NCI-H82 treated with DMSO at 0.1 percent for 48 hours (cell line): ENCODE measurements around the gene TTC38.

ENCODE experiments used
- DNase-seq: peaks from one replicate; lab custom pipeline; 2025; ENCODE audit not compliant: unreplicated experiment; lab: John Stamatoyannopoulos, UW

TTC38 gene

GRCh38 chr22:46267431-46268279 lies at the start of gene TTC38:
TSS of gene TTC38 (plus strand) at chr22:46268008. CDS start at chr22:46268040, 32 bp downstream.
- DNase-seq, result no peak

- no peak for DNase-seq
Measured at GRCh38 chr22:46219636-46220035, 48.2 kb upstream of the TTC38 start.

DNA sequence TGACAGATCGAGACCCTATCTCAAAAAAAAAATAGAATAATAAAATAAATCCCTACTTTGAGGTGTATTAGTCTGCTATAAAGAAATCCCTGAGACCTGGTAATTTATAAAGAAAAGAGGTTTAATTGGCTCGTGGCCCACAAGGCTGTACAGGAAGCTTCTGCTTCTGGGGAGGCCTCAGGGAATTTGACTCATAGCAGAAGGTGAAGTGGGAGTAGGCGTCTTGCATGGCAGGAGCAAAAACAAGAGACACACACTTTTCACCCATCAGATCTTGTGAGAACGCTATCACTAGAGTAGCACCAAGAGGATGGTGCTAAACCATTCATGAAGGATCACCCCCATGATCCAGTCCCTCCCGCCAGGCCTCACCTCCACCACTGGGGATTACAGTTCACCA lies 46.9 kb upstream of the TTC38 start:
- no peak for DNase-seq

GRCh38 chr22:46224044-46224897 lies 43.5 kb upstream of the TTC38 start:
- no peak for DNase-seq

GRCh38 chr22:46224898-46225290 lies 42.9 kb upstream of the TTC38 start:
- no peak for DNase-seq

- DNase-seq, result no peak
Measured at GRCh38 chr22:46225631-46226030, 42.2 kb upstream of the TTC38 start.

DNA sequence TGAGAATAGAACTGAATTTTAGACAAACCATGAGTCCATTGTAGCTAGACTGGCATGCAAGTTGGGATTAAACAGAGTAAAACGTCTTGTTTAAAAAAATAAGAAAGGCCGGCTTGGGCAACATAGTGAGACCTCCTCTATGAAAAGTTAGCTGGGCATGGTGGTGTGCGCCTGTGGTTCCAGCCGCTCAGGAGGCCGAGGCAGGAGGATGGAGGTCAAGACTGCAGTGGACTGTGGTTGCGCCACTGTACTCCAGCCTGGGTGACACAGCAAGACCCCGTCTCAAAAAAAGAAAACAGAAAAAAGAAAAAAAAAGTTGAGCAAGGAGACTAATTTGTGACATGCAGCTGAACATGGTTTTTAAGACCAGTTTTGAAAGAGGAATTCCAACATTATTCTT lies 41.2 kb upstream of the TTC38 start:
- DNase-seq, result no peak

DNA sequence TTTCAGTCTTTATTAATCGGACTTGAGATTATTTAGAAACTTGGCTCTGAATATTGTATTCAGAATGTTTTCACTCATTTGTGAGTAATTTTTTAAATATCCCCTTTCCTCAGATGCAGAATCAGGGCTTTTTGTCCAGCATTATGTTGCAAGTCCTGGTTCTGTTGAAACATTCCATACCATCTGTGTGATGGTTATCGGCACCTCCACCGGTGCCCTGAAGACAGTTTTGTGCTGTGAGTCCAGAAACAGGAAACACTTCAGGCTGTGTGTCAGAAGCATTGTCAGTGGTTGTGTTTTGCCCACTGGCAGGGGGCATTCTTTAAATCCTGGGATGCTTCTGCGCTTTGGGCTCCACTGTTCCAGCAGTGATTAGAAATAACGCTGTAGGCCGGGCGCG lies 38.1 kb upstream of the TTC38 start:
- DNase-seq, result no peak

- no peak for DNase-seq
Measured at GRCh38 chr22:46230262-46230901, 37.4 kb upstream of the TTC38 start.

- DNase-seq, result no peak
Measured at GRCh38 chr22:46233231-46233630, 34.6 kb upstream of the TTC38 start.

GRCh38 chr22:46234969-46235368 lies 32.8 kb upstream of the TTC38 start:
- no peak for DNase-seq

DNA sequence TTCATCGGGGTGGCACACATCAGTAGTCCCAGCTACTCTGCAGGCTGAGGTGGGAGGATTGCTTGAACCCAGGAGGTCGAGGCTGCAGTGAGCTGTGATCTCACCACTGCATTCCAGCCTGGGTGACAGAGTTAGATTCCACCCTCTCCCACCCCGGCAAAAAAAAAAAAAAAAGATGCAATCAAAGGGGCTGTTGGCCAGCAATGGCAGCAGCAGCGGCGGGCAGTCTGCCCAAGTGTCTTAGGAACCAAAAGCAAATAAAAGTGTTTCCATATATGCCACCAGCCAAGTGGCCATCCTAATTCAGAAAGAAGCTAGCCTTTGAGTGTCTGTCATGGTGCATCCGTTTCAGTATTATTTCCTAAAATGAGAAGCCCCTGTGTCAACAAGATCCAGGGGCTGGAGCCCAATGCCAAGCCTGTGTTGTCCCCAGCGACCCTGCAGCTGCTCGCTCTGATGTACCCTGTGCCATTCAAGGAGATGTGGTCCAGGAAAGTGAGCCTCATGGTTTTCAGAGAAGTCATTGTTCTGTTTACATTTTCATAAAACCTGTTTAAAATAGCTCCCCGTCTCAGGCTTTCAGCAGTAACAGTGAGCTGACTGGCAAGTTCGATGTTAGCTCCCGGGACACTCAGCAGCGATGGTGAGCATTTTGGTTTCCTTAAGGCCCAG lies 30.2 kb upstream of the TTC38 start:
- no peak for DNase-seq

DNA sequence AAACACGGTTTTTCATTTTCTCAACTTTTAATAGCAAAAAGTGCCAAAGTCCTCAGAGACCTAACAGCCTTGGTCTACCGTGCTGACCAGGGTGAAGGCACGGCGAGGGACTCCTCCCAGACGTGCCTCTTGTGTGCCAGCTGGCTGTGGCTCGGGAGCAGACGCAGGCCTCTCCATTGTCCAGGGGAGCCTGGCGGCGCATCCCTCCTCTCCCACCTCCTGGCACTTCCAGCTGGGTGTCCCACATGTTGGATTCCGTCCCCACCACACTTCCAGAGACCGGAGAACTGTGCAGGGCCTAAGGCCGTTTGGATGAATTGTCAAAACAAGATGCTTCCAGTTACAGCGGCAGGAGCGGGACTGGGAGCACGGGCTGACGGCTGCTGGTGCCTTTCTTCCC lies 29.3 kb upstream of the TTC38 start:
- no peak for DNase-seq

GRCh38 chr22:46239261-46240048 lies 28.4 kb upstream of the TTC38 start:
- DNase-seq, result no peak

- no peak for DNase-seq
Measured at GRCh38 chr22:46240073-46240472, 27.7 kb upstream of the TTC38 start.

DNA sequence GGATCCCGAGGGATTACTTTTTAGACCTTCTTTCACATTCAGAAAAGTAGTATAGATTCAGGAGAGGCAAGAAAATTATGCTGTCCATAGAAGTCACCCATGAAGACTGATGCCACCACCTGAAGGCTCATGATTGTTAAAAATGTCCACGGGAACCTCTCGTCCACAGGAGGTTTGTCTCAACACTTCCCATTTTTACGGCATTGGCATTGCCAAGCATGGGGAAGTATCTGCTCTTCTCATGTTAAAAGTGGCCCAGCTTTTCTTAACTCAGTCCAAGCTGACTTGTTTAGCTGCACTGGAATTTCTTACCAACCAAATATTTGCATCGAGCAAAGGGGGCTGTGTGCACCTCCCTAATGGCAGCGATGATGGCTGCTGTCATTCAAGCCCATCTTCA lies 27.3 kb upstream of the TTC38 start:
- DNase-seq, result no peak

DNA sequence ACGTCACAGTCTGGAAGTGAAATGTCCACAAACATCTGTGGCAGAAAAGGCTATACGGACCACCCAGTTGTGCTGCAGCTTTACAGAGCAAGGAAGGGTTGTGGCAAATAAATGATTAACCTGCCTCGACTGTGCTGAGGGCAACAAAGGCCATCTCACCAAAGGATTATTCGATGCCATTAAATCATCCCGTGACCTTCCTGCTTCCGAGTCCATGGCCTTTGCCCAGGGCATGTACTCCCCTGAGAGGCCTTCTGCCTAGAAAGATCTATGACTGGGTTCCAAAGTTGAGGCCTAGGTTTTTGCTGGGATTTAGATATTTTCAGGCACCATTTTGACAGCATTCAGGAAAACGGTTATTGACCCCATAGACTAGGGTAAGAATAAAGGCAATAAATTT lies 26.9 kb upstream of the TTC38 start:
- DNase-seq, result no peak

- DNase-seq, result no peak
Measured at GRCh38 chr22:46241396-46242007, 26.3 kb upstream of the TTC38 start.

- DNase-seq, result no peak
Measured at GRCh38 chr22:46242076-46242475, 25.7 kb upstream of the TTC38 start.

- no peak for DNase-seq
Measured at GRCh38 chr22:46244771-46245170, 23.0 kb upstream of the TTC38 start.
